HG03439 (cell line): ENCODE data around the gene MAML1.
"Not testable (repeated sequence)": the region's sequence is repeated elsewhere in the genome, so short reads cannot be mapped to it uniquely, and the experiment has no call there.

Experiments used
- ATAC-seq: cut with Tn5 transposase; IDR thresholded peaks from one replicate; pipeline ENCODE4 v1.9.1; 2021; ENCODE audit warnings: mild to moderate bottlenecking, moderate library complexity; ENCODE audit not compliant: unreplicated experiment

The MAML1 gene

DNA sequence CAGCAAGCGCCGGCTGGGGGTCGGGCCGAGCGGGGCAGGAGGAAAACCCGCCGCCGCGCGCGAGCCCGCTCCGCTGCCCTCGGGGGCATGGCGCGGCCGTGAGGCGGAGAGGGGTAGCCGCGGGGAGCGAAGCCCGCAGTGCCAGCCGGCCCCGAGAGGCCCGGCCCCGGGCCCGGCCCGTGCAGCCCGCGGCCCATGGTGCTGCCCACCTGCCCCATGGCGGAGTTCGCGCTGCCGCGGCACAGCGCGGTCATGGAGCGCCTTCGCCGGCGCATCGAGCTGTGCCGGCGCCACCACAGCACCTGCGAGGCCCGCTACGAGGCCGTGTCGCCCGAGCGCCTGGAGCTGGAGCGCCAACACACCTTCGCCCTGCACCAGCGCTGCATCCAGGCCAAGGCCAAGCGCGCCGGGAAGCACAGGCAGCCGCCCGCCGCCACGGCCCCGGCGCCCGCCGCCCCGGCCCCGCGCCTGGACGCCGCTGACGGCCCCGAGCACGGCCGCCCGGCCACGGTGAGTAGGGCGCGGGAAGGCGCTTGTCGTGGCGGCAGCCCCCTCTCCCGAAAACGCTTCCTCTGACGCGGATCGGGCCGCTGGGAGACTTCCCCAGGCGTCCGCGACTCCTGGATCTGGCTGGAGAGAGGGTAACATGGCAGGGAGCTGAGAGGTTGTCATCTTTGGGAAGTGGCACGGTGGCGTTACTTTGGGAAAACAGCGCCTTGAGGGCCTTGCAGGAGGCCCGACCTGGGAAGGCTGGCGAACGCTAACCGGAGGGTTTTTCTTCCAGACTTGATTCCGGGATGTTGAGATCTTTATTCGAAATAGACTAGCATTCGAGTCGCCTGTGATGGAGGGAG is 523 bp downstream of the MAML1 start:
- peak; percentile 27 for ATAC-seq

DNA sequence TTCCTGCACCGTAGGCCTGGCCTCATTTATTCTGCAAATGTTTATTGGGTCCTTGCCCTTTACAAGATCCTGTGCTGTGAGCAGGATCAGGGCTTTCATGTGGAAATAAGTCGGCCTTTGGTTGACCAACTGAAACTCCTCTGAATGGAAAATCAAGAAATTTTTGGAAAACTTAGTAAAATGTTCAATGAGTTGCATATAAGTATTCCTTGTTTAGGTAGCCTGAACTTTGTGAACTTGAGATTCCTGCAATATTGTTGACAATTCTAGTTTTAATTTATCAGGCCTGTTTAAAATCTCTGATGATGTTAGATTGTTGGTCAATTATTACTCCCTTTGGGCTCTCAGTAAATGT is 1.1 kb downstream of the MAML1 start:
- no peak for ATAC-seq

DNA sequence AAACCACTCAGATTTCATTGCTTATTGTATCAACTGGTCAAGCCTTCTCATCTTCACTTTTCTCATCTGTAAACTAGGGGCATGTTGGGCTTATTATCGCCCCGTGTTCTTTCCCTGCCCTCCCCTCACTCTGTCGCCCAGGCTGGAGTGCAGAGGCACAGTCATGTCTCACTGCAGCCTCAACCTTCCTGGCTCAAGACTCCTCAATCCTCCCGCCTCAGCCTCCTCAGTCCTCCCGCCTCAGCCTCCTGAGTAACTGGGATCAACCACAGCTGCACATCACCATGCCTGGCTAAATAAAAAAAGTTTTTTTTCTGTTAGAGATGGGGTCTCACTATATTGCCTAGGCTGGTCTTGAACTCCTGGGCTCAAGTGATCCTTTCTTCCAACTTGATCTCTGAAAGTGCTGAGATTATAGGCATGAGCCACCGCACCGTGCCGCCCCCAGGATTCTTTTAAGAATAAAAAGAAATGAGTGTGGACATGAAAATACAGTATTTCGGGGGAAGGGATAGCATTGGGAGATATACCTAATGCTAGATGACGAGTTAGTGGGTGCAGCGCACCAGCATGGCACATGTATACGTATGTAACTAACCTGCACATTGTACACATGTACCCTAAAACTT is 2.0 kb downstream of the MAML1 start:
- ATAC-seq: no peak

DNA sequence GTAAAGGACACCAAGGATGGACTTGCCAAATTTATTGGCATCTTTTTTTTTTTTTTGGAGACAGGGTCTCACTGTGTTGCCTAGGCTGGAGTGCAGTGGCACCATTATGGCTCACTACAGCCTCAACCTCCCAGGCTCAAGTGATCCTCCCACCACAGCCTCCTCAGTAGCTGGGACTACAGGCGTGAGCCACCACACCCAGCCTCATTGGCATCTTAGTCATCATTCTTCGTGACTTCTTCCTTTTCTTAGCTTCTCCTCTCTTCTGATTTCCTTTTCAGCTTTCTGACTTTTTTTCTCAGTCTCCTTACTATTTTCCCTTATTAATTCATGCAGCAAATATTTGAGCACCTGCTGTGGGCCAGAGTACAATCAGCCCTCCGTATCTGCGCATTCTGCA is 6.1 kb downstream of the MAML1 start:
- ATAC-seq: no peak

DNA sequence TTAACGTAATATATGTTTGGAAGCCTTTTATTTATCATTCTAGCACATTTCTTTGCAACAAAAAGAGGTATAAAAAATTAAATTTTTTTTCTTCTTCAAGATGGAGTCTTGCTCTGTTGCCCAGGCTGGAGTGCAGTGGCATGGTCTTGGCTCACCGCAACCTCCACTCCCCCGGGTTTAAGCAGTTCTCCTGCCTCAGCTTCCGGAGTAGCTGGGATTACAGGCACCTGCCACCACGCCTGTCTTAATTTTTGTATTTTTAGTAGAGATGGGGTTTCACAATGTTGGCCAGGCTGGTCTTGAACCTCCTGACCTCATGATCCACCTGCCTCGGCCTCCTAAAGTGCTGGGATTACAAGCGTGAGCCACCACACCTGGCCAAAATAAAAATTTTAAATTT is 11.5 kb downstream of the MAML1 start:
- ATAC-seq: not testable (repeated sequence)

DNA sequence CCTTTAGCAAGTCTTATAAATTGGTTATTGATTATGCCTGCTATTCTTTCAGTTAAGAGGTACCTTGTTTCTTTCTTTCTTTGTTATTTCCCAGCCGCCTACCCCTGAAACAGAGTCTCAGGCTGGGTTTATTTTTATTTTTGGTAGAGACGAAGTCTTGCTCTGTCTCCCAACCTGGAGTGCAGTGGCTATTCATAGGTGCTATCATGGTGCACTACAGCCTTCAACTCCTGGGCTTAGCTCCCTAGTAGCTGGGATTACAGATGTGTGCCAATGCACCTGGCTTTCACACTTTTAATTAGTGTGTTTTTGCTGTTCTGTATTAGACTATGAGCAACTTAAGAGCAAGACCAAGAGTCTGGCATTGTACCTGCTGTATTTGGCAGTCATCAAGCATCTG is 14.2 kb downstream of the MAML1 start:
- no peak for ATAC-seq

DNA sequence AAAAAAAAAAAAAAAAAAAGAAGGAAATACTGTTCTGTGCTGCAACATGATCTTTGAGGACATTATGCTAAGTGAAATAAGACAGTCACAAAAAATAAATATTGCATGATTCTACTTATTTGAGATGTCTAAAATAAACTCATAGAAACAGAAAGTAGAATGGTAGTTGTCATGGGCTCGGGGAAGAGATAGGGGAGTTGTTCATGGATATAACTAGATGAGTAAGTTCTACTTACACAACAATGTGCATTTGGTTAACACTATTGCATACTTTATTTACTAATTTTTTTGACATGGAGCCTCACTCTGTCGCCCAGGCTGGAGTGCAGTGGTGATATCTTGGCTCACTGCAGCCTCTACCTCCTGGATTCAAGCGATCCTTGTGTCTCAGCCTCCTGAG is 15.2 kb downstream of the MAML1 start:
- no peak for ATAC-seq

DNA sequence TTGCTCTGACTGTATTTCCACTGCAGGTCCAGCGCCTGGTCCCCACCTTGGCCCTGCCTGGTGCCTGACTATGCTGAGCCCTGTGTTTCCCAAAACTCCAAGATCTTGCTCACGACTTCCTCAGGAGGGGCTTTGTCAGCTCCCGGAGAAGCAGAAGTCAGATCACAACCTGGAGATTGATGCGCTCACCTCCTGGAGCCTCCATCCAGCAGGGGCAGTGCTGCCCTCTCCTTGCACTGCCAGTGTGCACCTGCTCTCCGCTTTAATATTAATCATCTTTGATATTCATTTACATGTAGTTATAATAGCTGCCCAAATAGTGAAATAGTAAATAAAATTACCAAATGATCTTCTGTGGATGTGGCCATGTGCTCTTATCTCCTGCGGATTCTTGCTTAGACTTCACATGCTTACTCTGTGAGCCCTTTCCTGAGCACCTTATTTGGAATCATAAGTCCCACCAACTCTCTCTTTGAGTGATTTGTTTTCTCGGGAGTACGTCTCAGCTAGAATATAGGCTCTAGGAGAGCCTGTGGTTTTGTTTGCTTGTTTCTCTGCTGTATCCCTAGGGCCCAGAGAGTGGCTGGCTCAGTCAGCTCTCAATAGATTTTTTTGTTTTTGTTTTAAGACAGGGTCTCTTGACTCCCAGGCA is 17.4 kb downstream of the MAML1 start:
- no peak for ATAC-seq

DNA sequence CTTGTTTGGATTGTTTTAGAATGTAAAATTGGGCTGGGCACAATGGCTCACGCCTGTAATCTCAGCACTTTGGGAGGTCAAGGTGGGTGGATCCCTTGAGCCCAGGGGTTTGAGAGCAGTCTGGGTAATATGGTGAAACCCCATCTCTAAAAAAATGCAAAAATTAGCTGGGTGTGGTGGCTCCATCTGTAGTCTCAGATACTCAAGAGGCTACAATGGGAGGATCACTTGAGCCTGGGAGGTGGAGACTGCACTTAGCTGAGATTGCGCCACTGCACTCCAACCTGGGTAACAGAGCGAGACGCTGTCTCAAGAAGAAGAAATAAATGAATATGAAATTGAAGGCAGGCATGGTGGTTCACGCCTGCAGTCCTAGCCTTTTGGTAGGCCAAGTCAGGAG is 21.3 kb downstream of the MAML1 start:
- no peak for ATAC-seq

DNA sequence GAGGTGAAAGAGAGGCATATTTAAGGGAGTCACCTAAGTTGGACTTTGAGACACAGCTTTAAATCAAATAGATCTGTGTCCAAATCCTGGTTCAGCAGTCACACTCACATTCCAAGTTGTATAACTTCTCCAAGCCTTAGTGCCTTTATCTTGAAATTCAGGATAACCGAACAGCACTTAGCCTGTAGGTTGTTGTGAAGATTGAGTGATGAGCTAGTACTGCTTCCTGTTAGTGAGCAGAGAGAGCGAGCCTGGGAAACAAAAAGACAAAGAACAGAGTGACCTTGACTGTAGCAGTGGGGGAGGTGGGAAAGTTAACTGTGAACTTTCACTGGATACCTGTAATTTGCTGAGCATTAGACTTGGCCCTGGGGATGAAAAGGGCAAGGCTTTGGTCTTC is 22.4 kb downstream of the MAML1 start:
- no peak for ATAC-seq

DNA sequence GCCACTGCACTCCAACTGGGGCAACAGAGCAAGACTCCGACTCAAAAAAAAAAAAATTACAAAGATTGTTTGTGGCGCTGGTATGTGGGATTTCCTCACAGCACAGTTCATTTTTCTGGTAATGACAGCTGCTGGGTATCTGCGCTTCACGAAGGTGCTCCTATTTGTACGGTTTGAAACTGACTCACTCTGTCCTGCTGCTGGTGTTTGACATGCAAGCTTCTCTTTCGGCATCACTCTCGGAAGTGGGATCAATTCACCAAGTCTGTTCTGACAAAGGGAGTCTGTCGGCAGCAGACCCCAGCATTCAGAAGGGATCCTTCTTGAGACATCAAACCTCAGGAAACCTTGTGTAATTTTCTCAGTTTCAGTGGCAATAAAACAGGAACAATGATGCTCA is 26.3 kb downstream of the MAML1 start:
- ATAC-seq: no peak

DNA sequence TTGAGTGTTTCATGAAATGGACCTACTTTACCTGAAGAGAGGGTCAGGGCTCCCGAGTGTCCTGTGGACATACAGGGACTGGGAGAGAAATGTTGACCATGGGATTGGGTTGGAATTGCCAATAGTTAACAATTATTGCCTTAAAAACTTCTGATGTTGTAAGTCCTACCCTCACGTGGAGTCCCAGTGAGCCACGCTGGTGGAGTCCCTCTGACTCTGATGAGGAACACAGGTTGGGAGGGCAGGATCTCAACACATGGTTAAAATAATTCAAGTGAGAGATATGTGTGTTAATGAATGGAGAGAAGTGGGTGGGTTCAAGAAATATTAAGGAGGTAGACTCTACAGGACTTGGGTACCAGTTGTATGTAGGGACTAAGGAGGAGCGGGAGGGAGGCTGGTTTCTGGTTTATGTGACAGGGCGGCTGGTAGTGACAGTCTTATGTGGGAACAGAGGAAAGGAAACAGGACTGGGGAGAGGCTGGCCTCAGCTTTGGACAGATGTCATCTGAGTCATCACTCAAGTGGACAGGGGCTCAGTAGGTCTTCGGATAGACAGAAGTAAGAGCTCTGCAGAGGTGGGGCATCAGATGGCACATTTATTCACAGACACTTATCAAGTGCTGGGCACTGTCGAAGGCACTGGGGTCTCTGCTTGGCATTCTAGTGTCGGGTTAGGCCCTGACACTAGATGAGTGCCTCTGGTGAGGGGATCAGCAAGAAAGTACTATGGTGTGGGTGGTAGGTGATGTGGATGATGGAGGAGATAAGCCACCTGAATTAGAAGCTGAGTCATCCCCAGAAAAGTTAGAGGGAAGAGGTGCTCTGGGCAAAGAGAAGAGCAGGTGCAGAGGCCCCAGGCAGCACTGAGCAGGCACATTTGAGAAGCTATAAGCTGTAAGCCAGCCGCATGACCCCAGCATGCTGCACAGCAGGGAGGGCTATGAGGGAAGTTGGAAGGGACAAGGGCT is 27.2 kb downstream of the MAML1 start:
- peak; percentile 53 for ATAC-seq

DNA sequence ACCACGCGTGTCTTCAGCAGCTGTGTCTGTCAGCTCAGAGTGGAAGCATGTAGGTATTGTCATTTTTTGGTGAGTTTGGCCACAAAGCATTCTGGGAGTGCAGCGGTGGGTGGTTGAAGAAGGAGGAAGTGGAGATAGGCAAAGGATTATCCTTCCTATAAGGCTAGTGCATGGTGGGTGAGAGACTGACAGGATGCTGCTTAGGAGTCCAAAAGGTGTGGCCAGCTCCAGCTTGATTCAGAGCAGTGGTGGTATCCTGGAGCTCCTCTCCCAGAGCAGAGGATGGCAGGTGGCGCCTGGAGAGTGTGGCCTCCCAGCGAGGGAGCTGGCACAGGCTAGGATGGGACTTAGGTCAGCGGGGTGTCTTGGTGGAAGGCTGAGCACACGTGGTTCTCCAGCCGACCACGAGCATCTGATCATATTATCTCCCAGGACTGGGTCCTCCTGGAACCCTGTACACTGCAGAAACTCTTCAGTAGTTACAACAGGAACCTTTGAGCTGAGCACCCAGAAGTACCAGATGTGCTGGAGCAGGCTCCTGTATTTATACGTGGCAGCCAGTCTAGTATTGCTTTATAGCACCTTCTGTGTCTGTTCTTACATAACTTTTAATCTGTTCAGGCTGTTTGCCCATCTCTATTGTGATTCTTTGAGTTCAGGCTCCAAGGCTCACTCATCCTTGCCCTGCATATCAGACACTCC is 29.6 kb downstream of the MAML1 start:
- no peak for ATAC-seq

DNA sequence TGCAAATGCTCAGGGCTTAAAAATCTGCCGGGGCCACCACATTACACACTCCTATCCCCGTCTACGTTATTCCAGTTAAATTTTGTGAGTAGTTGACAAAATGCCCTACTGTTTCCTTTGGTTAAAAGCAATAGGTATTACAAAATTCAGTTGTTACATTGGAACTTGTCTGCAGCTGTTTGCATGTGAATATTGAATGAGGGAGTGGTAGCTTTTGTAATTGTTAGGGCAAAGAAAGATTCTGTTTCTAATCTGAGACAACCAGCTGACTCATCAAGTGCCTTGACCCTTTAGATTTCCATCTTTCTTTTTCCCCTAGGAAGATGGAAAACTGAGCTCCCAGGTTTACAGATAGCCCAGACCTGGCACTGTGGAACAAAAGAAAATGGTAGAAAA is 30.2 kb downstream of the MAML1 start:
- no peak for ATAC-seq

DNA sequence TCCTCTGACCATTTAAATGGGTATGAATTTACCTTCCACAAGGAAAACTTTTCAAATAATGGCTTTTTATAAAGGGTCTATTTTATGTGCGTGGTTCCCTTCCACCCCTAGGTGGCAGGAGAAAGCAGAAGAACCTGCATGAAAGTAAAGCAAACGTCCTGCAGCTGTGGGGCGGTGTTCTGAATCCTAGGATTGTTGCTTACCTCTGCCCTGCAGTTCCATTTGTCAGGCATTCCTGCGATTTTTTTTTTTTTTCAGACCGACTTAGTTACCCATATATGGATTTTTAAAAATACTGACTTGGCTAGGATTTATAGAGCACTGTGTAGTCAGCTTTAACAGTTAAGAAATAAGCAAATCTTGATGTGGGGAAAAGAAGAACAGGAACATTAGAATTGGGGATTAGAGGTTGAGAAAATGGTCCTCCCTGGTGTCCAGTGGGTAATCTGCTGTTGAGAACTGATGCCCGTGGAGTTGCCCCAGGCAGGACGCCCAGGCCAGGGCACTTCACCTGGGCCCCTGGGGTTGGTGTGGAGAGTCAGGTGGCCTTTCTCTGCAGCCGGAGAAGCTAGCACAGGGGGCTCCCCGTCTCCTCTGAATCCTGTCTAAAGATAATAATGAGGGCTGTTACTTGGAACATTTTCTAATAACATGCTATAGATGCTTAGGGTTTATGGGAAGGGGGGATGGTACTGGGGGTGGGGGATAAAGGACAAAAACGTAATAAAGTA is 30.8 kb downstream of the MAML1 start:
- ATAC-seq: no peak

DNA sequence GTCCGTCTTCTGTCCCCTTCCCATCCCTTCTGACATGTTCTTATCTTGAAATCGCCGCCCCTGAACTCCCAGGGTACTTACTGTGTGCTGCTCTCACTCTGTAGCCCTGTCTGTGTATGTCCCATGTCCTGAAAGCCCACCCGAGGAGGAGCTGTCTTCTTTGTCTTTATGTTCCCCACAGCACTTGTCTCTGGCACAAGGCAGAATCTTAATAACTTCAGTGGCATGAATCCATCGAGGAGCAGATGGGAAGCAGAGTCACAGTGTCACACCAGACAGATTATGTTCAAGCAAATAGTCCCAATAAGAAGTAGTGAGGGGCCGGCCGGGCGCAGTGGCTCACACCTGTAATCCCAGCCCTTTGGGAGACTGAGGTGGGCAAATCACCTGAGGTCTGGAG is 31.4 kb downstream of the MAML1 start:
- ATAC-seq: no peak

DNA sequence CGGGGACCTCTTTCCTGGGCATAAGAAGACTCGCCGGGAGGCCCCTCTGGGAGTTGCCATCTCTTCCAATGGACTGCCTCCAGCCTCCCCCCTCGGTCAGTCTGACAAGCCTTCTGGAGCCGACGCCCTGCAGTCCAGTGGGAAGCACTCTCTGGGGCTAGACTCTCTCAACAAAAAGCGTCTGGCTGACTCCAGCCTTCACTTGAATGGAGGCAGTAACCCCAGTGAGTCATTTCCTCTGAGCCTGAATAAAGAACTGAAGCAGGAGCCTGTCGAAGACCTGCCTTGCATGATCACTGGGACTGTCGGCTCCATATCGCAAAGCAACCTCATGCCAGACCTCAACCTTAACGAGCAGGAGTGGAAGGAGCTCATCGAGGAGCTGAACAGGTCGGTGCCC is 32.8 kb downstream of the MAML1 start:
- ATAC-seq: no peak

DNA sequence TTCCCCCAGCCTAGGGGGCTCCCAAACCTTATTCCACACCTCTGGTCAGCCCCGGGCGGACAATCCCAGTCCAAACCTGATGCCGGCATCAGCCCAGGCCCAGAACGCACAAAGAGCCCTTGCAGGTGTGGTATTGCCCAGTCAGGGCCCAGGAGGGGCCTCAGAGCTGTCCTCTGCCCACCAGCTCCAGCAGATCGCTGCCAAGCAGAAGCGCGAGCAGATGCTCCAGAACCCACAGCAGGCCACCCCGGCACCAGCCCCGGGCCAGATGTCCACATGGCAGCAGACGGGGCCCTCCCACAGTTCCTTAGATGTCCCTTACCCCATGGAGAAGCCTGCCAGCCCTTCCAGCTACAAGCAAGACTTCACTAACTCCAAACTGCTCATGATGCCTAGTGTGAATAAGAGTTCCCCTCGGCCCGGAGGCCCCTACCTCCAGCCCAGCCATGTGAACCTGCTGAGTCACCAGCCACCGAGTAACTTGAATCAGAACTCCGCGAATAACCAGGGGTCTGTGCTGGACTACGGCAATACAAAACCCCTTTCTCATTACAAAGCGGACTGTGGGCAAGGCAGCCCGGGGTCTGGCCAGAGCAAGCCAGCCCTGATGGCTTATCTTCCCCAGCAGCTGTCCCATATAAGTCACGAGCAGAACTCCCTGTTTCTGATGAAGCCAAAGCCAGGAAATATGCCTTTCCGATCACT is 33.6 kb downstream of the MAML1 start:
- ATAC-seq: no peak
